DND-41 (cell line): ENCODE data around the gene SLC25A21.

Source experiments
- CTCF ChIP-seq: IDR thresholded peaks from 2 replicates; pipeline ENCODE4 v1.5.1; 2012; ENCODE audit warnings: borderline replicate concordance, low read length, moderate library complexity, mild to moderate bottlenecking; ENCODE audit not compliant: poor library complexity, severe bottlenecking; ENCODE audit errors: extremely low read depth
- EZH2 ChIP-seq: IDR thresholded peaks from 3 replicates; pipeline ENCODE4 v1.6.1; 2012; ENCODE audit warnings: borderline replicate concordance, low read depth, mild to moderate bottlenecking, moderate library complexity, low read length, inconsistent platforms; ENCODE audit not compliant: severe bottlenecking

- TF ChIP-seq CTCF (no peak), EZH2 (no peak)
Observed at GRCh38 chr14:37181441-37181840, 9.0 kb upstream of the SLC25A21 start.
